GM23338 (cell line): ENCODE data around the gene CCDC106. TPM values are rescaled to one million over a fixed set of nuclear protein-coding genes. Genes with fewer than 3 reads are reported as not detected.

Experiments
- ATAC-seq: fragments of 200-7000 bp; cut with Tn5 transposase; 3 replicates; pipeline ENCODE4 v1.9.1; 2020
- DNase-seq: peaks from one replicate; pipeline ENCODE4 v3.0.0-alpha.2; 2015; ENCODE audit warnings: low spot score
- H2AFZ ChIP-seq: fragments of 200-600 bp; sonication (generic); 2 replicates; pipeline ENCODE4 v1.8.0; 2016; ENCODE audit warnings: antibody characterized with exemption, mild to moderate bottlenecking, moderate library complexity
- H3F3A ChIP-seq: fragments of 200-600 bp; sonication (generic); replicated peaks from 2 replicates; pipeline ENCODE4 v1.8.0; 2017; ENCODE audit warnings: antibody characterized with exemption, mixed run types, low read depth
- H3K27ac ChIP-seq: fragments of 200-600 bp; sonication (generic); 2 replicates; pipeline ENCODE4 v1.6.1; 2016; ENCODE audit warnings: low read depth
- H3K27me3 ChIP-seq: fragments of 200-600 bp; sonication (generic); 2 replicates; pipeline ENCODE4 v1.8.0; 2016; ENCODE audit warnings: mild to moderate bottlenecking, mixed run types, moderate library complexity; ENCODE audit not compliant: insufficient read depth
- H3K36me3 ChIP-seq: fragments of 200-600 bp; sonication (generic); 2 replicates; pipeline ENCODE4 v1.8.0; 2016; ENCODE audit warnings: mild to moderate bottlenecking; ENCODE audit not compliant: insufficient read depth
- H3K4me1 ChIP-seq: fragments of 200-600 bp; sonication (generic); 2 replicates; pipeline ENCODE4 v1.8.0; 2016; ENCODE audit warnings: mild to moderate bottlenecking, moderate library complexity; ENCODE audit not compliant: insufficient read depth
- H3K4me2 ChIP-seq: fragments of 200-600 bp; sonication (generic); 2 replicates; pipeline ENCODE4 v1.7.1; 2017; ENCODE audit warnings: mixed run types
- H3K4me3 ChIP-seq: fragments of 200-600 bp; sonication (generic); 2 replicates; pipeline ENCODE4 v1.6.1; 2016; ENCODE audit warnings: mixed run types
- H3K79me2 ChIP-seq: fragments of 200-600 bp; sonication (generic); replicated peaks from 2 replicates; pipeline ENCODE4 v1.8.0; 2017; ENCODE audit warnings: mild to moderate bottlenecking; ENCODE audit not compliant: insufficient read depth
- H3K9me2 ChIP-seq: fragments of 200-600 bp; sonication (generic); 2 replicates; pipeline ENCODE4 v1.8.0; 2017; ENCODE audit not compliant: insufficient read depth
- H4K20me1 ChIP-seq: fragments of 200-600 bp; sonication (generic); replicated peaks from 2 replicates; pipeline ENCODE4 v1.8.0; 2017; ENCODE audit warnings: mild to moderate bottlenecking; ENCODE audit not compliant: insufficient read depth
- H3K27ac Mint-ChIP-seq: 2 replicates; pipeline ENCODE4 v1.8.0; 2020; ENCODE audit warnings: inconsistent platforms, mild to moderate bottlenecking, moderate library complexity, mixed read lengths
- H3K27me3 Mint-ChIP-seq: 3 replicates; pipeline ENCODE4 v1.8.0; 2022; ENCODE audit warnings: low read depth, mild to moderate bottlenecking, moderate library complexity, mixed read lengths, inconsistent platforms; ENCODE audit not compliant: insufficient read depth, poor library complexity
- H3K36me3 Mint-ChIP-seq: 3 replicates; pipeline ENCODE4 v1.8.0; 2021; ENCODE audit warnings: low read depth, mild to moderate bottlenecking, inconsistent platforms, moderate library complexity, mixed read lengths
- H3K4me1 Mint-ChIP-seq: 3 replicates; pipeline ENCODE4 v1.8.0; 2020; ENCODE audit warnings: mild to moderate bottlenecking, inconsistent platforms, mixed read lengths
- H3K4me3 Mint-ChIP-seq: 3 replicates; pipeline ENCODE4 v1.8.0; 2021; ENCODE audit warnings: moderate library complexity, mild to moderate bottlenecking, inconsistent platforms, mixed read lengths
- H3K9me3 Mint-ChIP-seq: 3 replicates; pipeline ENCODE4 v1.8.0; 2020; ENCODE audit warnings: moderate library complexity, mild to moderate bottlenecking, inconsistent platforms, mixed read lengths
- ETS1 ChIP-seq: IDR thresholded peaks from 2 replicates; pipeline ENCODE4 v1.6.1; 2016; ENCODE audit warnings: antibody characterized with exemption
- EZH2phosphoT487 ChIP-seq: fragments of 200-600 bp; sonication (generic); IDR thresholded peaks from one replicate; pipeline ENCODE4 v1.8.1; 2018; ENCODE audit warnings: antibody characterized with exemption; ENCODE audit not compliant: unreplicated experiment
- JUNB ChIP-seq: IDR thresholded peaks from one replicate; pipeline ENCODE4 v1.6.1; 2016; ENCODE audit warnings: antibody characterized with exemption; ENCODE audit not compliant: unreplicated experiment
- NANOG ChIP-seq: IDR thresholded peaks from 2 replicates; pipeline ENCODE4 v1.6.1; 2016; ENCODE audit warnings: antibody characterized with exemption, borderline replicate concordance
- POLR2AphosphoS5 ChIP-seq: IDR thresholded peaks from 2 replicates; pipeline ENCODE4 v1.6.1; 2016; ENCODE audit warnings: antibody characterized with exemption, low read depth
- REST ChIP-seq: IDR thresholded peaks from one replicate; pipeline ENCODE4 v1.6.1; 2018; ENCODE audit warnings: antibody characterized with exemption; ENCODE audit not compliant: unreplicated experiment
- ZNF331 ChIP-seq: fragments of 250-450 bp; sonication (Bioruptor Pico); IDR thresholded peaks from 2 replicates; pipeline ENCODE4 v1.5.0; 2020; ENCODE audit warnings: low read depth, mild to moderate bottlenecking, moderate library complexity
- ZNF462 ChIP-seq: fragments of 250-450 bp; sonication (Bioruptor Pico); IDR thresholded peaks from 2 replicates; pipeline ENCODE4 v1.5.0; 2020; ENCODE audit warnings: mild to moderate bottlenecking, moderate library complexity
- polyA plus RNA-seq: library from polyadenylated mRNA; unstranded; fragments of >200 nt; fragmentation: Nextera tagmentation; extraction: Ambion mirVana; gene quantifications from 2 replicates; pipeline ENCODE4 v1.2.1, GENCODE V29; 2016
- total RNA-seq: library from RNA; depleted of rRNA; stranded (reverse); fragments of >200 nt; shearing (Covaris generic); gene quantifications from 2 replicates; pipeline ENCODE4 v1.2.3, GENCODE V29; 2014

The CCDC106 gene
- total and polyA plus RNA-seq, 2 experiments from 2014 or later, result 12.0 to 17.6 TPM

- no peak for TF ChIP-seq REST
Measured at GRCh38 chr19:55605207-55605636, 42.8 kb upstream of the CCDC106 start (continued).

DNA sequence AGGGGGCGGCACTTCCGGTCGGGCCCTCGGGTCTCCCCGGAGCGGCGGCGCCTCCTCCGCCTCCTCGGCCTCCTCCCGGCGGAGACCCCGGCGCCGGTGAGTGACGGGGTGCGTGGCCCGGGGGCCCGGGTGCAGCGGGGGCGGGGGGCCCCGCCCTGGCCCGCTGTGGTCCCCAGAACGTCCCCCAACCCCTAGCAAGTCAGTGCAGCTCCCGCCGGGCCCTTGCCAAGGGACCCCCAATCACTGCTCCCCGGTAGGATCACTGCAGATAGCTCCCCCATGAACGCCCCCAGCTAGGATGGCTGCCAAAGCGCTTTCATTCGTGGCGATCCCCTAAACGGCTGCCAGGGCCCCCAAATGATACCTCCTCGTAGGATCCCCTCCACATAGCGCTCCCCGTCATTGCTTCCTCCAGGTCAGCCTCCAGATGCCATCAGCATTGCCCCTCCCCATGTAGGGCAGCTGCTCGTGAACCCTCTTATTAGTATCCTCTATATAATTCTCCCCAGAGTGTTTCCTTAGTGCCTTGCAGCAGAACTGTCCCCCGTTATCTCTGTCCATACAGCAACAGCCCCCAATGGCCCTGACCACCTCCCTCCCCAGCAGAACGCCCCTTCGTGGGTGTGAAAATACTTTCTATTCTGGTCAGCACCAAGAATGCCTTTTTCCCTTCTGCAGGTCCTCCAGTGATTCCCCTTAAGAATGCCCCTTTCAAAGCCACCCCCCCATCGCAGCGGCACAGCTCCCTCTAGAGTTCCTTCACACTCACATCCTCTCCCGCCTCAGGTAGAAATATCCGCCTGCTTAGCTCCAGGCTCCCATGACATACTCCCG, 42.2 kb upstream of the CCDC106 start, which contains the start of gene ZNF865:
ZNF865 (plus strand) TSS at position 11 of the 834 bp plus-strand sequence. CDS start 7,972 bp downstream, outside the sequence.
- Histone ChIP-seq H3K79me2 (peaks cover 14% of the 10 kb centered on the region), H4K20me1 (peaks cover 22% of the 10 kb centered on the region), H3K9me2 (no peaks in the 10 kb centered on the region), H3K4me3 (peak within 1 kb of the TSS; percentile 84), H2AFZ (peak within 1 kb of the TSS; percentile 2), H3K36me3 (peaks cover 5% of the 10 kb centered on the region; the same call in 1 of the 2 replicates), H3K27me3 (no peaks in the 10 kb centered on the region), H3K4me2 (peak within 1 kb of the TSS; percentile 87), H3F3A (peaks cover 22% of the 10 kb centered on the region), H3K27ac (peak within 1 kb of the TSS; percentile 99), H3K4me1 (peaks cover 20% of the 10 kb centered on the region)
- H3K27me3 Mint-ChIP-seq, result peaks cover 36% of the 10 kb centered on the region
- peaks cover 32% of the 10 kb centered on the region for H3K4me1 Mint-ChIP-seq
- peak; percentile 94 for DNase-seq
- peak within 1 kb of the TSS; percentile 95 for H3K4me3 Mint-ChIP-seq
- H3K27ac Mint-ChIP-seq, result peak within 1 kb of the TSS; percentile 98
- peaks cover 24% of the 10 kb centered on the region for H3K36me3 Mint-ChIP-seq
- ATAC-seq, result peak; percentile 53
- H3K9me3 Mint-ChIP-seq, result peaks cover 6% of the 10 kb centered on the region
- TF ChIP-seq POLR2AphosphoS5, result peak; percentile 24; the same call in 1 of the 2 replicates
- TF ChIP-seq ZNF331 (CRISPR knock-in tag), result no peak
- TF ChIP-seq ZNF462 (CRISPR knock-in tag), result no peak
- no peak for TF ChIP-seq NANOG
- no peak for TF ChIP-seq ETS1
- TF ChIP-seq REST, result no peak
- no peak for TF ChIP-seq EZH2phosphoT487
- no peak for TF ChIP-seq JUNB
